ENCODE data around the gene TBC1D26.
"Not testable (repeated sequence)": the region's sequence is repeated elsewhere in the genome, so short reads cannot be mapped to it uniquely, and the experiment has no call there.

The TBC1D26 gene

GRCh38 chr17:15731900-15732299 is at the start of gene TBC1D26:
Gene TBC1D26 (plus strand): TSS chr17:15732283. CDS start chr17:15735349, 3,066 bp downstream.
- DNase-seq: not testable (repeated sequence)

GRCh38 chr17:15683135-15683534 is 48.9 kb upstream of the TBC1D26 start:
- DNase-seq: not testable (repeated sequence)

- DNase-seq: peak; percentile 77
Observed at GRCh38 chr17:15683824-15684478, 48.1 kb upstream of the TBC1D26 start, which contains the start of gene TRIM16. Gene TRIM16 (minus strand): TSS chr17:15684311. CDS start chr17:15651609, 32,702 bp downstream.

- DNase-seq: not testable (repeated sequence)
Observed at GRCh38 chr17:15687494-15687893, 44.6 kb upstream of the TBC1D26 start.

GRCh38 chr17:15698967-15699366 is 33.1 kb upstream of the TBC1D26 start:
- not testable (repeated sequence) for DNase-seq

- DNase-seq: peak; percentile 89
Observed at GRCh38 chr17:15699413-15699924, 32.6 kb upstream of the TBC1D26 start, which contains the start of gene ZNF286A. Gene ZNF286A (plus strand): TSS chr17:15699752. CDS start chr17:15700330, 578 bp downstream.

GRCh38 chr17:15699937-15700336 is 32.1 kb upstream of the TBC1D26 start:
- DNase-seq: not testable (repeated sequence)

GRCh38 chr17:15704239-15704638 is 27.8 kb upstream of the TBC1D26 start:
- not testable (repeated sequence) for DNase-seq

GRCh38 chr17:15704813-15705212 is 27.3 kb upstream of the TBC1D26 start:
- DNase-seq: not testable (repeated sequence)

GRCh38 chr17:15708879-15709278 is 23.2 kb upstream of the TBC1D26 start:
- not testable (repeated sequence) for DNase-seq

GRCh38 chr17:15716601-15717563 is 15.2 kb upstream of the TBC1D26 start:
- not testable (repeated sequence) for DNase-seq

GRCh38 chr17:15730535-15730934 is 1.5 kb upstream of the TBC1D26 start:
- not testable (repeated sequence) for DNase-seq

- DNase-seq: not testable (repeated sequence)
Observed at GRCh38 chr17:15733174-15733789, 1.2 kb downstream of the TBC1D26 start.

GRCh38 chr17:15736578-15736977 is 4.5 kb downstream of the TBC1D26 start:
- not testable (repeated sequence) for DNase-seq

- DNase-seq: no peak
Observed at GRCh38 chr17:15738066-15738465, 6.0 kb downstream of the TBC1D26 start.

- DNase-seq: not testable (repeated sequence)
Observed at GRCh38 chr17:15739259-15739658, 7.2 kb downstream of the TBC1D26 start.

GRCh38 chr17:15740041-15740440 is 8.0 kb downstream of the TBC1D26 start:
- not testable (repeated sequence) for DNase-seq

GRCh38 chr17:15740570-15741120 is 8.6 kb downstream of the TBC1D26 start:
- DNase-seq: no peak

- DNase-seq: no peak
Observed at GRCh38 chr17:15741624-15742023, 9.5 kb downstream of the TBC1D26 start.

GRCh38 chr17:15742051-15742795 is 10.1 kb downstream of the TBC1D26 start:
- DNase-seq: no peak

- DNase-seq: no peak
Observed at GRCh38 chr17:15742921-15743320, 10.8 kb downstream of the TBC1D26 start.
